ENCODE data around the gene UNC119B. TPM values are rescaled to one million over a fixed set of nuclear protein-coding genes. Genes with fewer than 3 reads are reported as not detected.

The UNC119B gene
- polyA plus RNA-seq (2011; rRNA removed) (35.7 and 41.9 TPM in 2 replicates), polyA minus RNA-seq (2011; rRNA and poly(A)+ RNA removed) (28.7 and 33.4 TPM in 2 replicates)

- TF ChIP-seq CTCF (IDR thresholded peaks at IDR 0.05; ENCODE audit: low read depth, low read length): no peak
- Histone ChIP-seq H3K27ac (ENCODE audit: low read depth, low read length) (peak within 1 kb of the TSS; percentile 21), H3K4me3 (ENCODE audit: low read depth, low read length) (peak within 1 kb of the TSS; percentile 75), H3K27me3 (ENCODE audit: control insufficient read depth, insufficient read depth, low read length) (no peaks in the 10 kb centered on the region), H3K9me3 (ENCODE audit: control insufficient read depth, insufficient read depth, low read length) (peaks cover 4% of the 10 kb centered on the region; the same call in 1 of the 2 replicates)
- ChIA-PET CTCF (interaction anchor here (0.5 to 1.8 kb wide), 4 partner anchors 13 to 376 kb away, joined by 3 to 6 read pairs (median 4); no protein-coding TSS in a partner anchor), POLR2A (interaction anchor here (0.6 to 1.2 kb wide), 5 partner anchors 22 to 509 kb away, joined by 3 to 8 read pairs (median 3); partner anchors contain the start of gene RPLP0)
- no peak for DNase-seq (ENCODE audit: low read depth, low spot score)
These were observed at the start of gene UNC119B for GRCh38 chr12:120710031-120710804. UNC119B (plus strand) TSS chr12:120710458; CDS start chr12:120710475, 17 bp downstream.

- no peak for TF ChIP-seq CTCF (IDR thresholded peaks at IDR 0.05; ENCODE audit: low read depth, low read length)
- DNase-seq (ENCODE audit: low read depth, low spot score): no peak
- ChIA-PET CTCF (no interaction called here), POLR2A (no interaction called here)
- no peaks in the 10 kb centered on the region; the same call in 1 of the 2 replicates for H3K9me3 ChIP-seq (ENCODE audit: control insufficient read depth, insufficient read depth, low read length)
- peaks cover 25% of the 10 kb centered on the region for H3K27me3 ChIP-seq (ENCODE audit: control insufficient read depth, insufficient read depth, low read length)
- no peak overlapping the region for H3K4me3 ChIP-seq (ENCODE audit: low read depth, low read length)
- H3K27ac ChIP-seq (ENCODE audit: low read depth, low read length): no peak overlapping the region
These were observed 48.8 kb upstream of the UNC119B start for GRCh38 chr12:120661432-120661831.

- ChIA-PET POLR2A (no interaction called here), CTCF (interaction anchor here (1.1 to 2.3 kb wide), 2 partner anchors 14 to 16 kb away, joined by 3 to 15 read pairs; no protein-coding TSS in a partner anchor)
- TF ChIP-seq CTCF (IDR thresholded peaks at IDR 0.05; ENCODE audit: low read depth, low read length): no peak
- H3K27me3 ChIP-seq (ENCODE audit: control insufficient read depth, insufficient read depth, low read length): peaks cover 20% of the 10 kb centered on the region
- no peaks in the 10 kb centered on the region; the same call in 1 of the 2 replicates for H3K9me3 ChIP-seq (ENCODE audit: control insufficient read depth, insufficient read depth, low read length)
- no peak overlapping the region for H3K4me3 ChIP-seq (ENCODE audit: low read depth, low read length)
- DNase-seq (ENCODE audit: low read depth, low spot score): no peak
- no peak overlapping the region for H3K27ac ChIP-seq (ENCODE audit: low read depth, low read length)
These were observed 47.4 kb upstream of the UNC119B start for GRCh38 chr12:120662879-120663278.

- CTCF ChIA-PET: interaction anchor here (1.1 to 2.3 kb wide), 2 partner anchors 15 to 17 kb away, joined by 3 to 15 read pairs; no protein-coding TSS in a partner anchor
- TF ChIP-seq CTCF (IDR thresholded peaks at IDR 0.05; ENCODE audit: low read depth, low read length): no peak
These were observed 46.5 kb upstream of the UNC119B start for GRCh38 chr12:120663741-120664140.

More at GRCh38 chr12:120663741-120664140, 46.5 kb upstream of the UNC119B start:
- Histone ChIP-seq H3K9me3 (ENCODE audit: control insufficient read depth, insufficient read depth, low read length) (no peaks in the 10 kb centered on the region; the same call in 1 of the 2 replicates), H3K4me3 (ENCODE audit: low read depth, low read length) (no peak overlapping the region), H3K27ac (ENCODE audit: low read depth, low read length) (no peak overlapping the region), H3K27me3 (ENCODE audit: control insufficient read depth, insufficient read depth, low read length) (peaks cover 20% of the 10 kb centered on the region)
- DNase-seq (ENCODE audit: low read depth, low spot score): no peak
- POLR2A ChIA-PET: no interaction called here
